Panc1 (cell line): Measurements from ENCODE around the gene YDJC. TPM values are rescaled to one million over a fixed set of nuclear protein-coding genes. Genes with fewer than 3 reads are reported as not detected.

Experiments used
- ATAC-seq: fragments of 200-7000 bp; cut with Tn5 transposase; 2 replicates; pipeline ENCODE4 v1.9.1; 2020; ENCODE audit warnings: mild to moderate bottlenecking, moderate library complexity
- BruUV-seq: library from RNA; stranded (reverse); fragments of 400-500 nt; replicated peaks from 2 replicates; lab custom pipeline; 2021; lab: Mats Ljungman, UMichigan
- CTCF ChIA-PET: fragments of 300-600 bp; sonication (Branson Sonifier 250); formaldehyde crosslinking; loops from one replicate; lab custom pipeline; 2022; ENCODE audit warnings: antibody characterized with exemption; lab: Charles Lee
- POLR2A ChIA-PET: fragments of 300-600 bp; sonication (Branson Sonifier 250); formaldehyde crosslinking; loops from one replicate; lab custom pipeline; 2022; ENCODE audit warnings: antibody characterized with exemption; lab: Charles Lee
- DNase-seq: peaks from one replicate; pipeline ENCODE4 v3.0.0-alpha.2; 2010; ENCODE audit warnings: low read depth, low spot score
- H3K27ac ChIP-seq: 2 replicates; pipeline ENCODE4 v1.5.1; 2011; ENCODE audit warnings: mild to moderate bottlenecking, low read length, inconsistent platforms
- H3K27me3 ChIP-seq: fragments of 200-500 bp; sonication (Bioruptor generic); 2 replicates; pipeline ENCODE4 v1.6.0; 2014; ENCODE audit warnings: low read length, inconsistent platforms; ENCODE audit not compliant: control insufficient read depth, insufficient read depth
- H3K36me3 ChIP-seq: fragments of 200-500 bp; sonication (Bioruptor generic); 2 replicates; pipeline ENCODE4 v1.5.1; 2014; ENCODE audit warnings: inconsistent platforms, mild to moderate bottlenecking, low read length, moderate library complexity; ENCODE audit not compliant: control insufficient read depth, insufficient read depth
- H3K4me1 ChIP-seq: 2 replicates; pipeline ENCODE4 v1.5.1; 2011; ENCODE audit warnings: inconsistent platforms, mild to moderate bottlenecking, low read length, moderate library complexity; ENCODE audit not compliant: control insufficient read depth, insufficient read depth
- H3K4me3 ChIP-seq, 2 experiments: 2 replicates each; pipeline ENCODE4 v1.5.1; 2011 to 2012; ENCODE audit warnings: low read depth in 2 of 2, low read length in 2 of 2, mild to moderate bottlenecking in 2 of 2, inconsistent platforms in 1 of 2, moderate library complexity in 1 of 2
- H3K9me3 ChIP-seq: fragments of 200-500 bp; sonication (Bioruptor generic); 2 replicates; pipeline ENCODE4 v1.5.1; 2014; ENCODE audit warnings: low read depth, mild to moderate bottlenecking, inconsistent platforms, low read length, moderate library complexity; ENCODE audit not compliant: control insufficient read depth, insufficient read depth
- POLR2AphosphoS5 ChIP-seq: IDR thresholded peaks from 2 replicates; pipeline ENCODE4 v1.6.1; 2012; ENCODE audit warnings: mild to moderate bottlenecking, low read depth, low read length, moderate library complexity
- SIN3A ChIP-seq: IDR thresholded peaks from 2 replicates; pipeline ENCODE4 v1.6.1; 2012; ENCODE audit warnings: low read depth, mild to moderate bottlenecking, low read length, moderate library complexity, borderline replicate concordance; ENCODE audit not compliant: insufficient read depth
- TCF7L2 ChIP-seq: IDR thresholded peaks from 2 replicates; pipeline ENCODE4 v1.6.1; 2011; ENCODE audit warnings: mild to moderate bottlenecking, low read depth, low read length, inconsistent platforms
- in situ Hi-C: cut with HindIII; loops from 2 replicates; pipeline ENCODE4 v1.10.0; 2016; ENCODE audit warnings: low sequenced_read_pairs, low pct_unique_long_range_greater_than_20kb
- intact Hi-C: fragments of 100-400 bp; cut with micrococcal nuclease; formaldehyde crosslinking; loops from one replicate; pipeline ENCODE4 v1.10.0; 2022; ENCODE audit not compliant: unreplicated experiment
- total RNA-seq: library from RNA; stranded (reverse); gene quantifications from one replicate; pipeline ENCODE4 v1.2.1, GENCODE V29; 2021; ENCODE audit not compliant: unreplicated experiment
- TF ChIP-seq, protein P1 (sequence below): fragments of 450-650 bp; IDR thresholded peaks from 2 replicates; pipeline ENCODE4 v1.5.1; 2017; ENCODE audit warnings: mild to moderate bottlenecking
- TF ChIP-seq, protein P2 (sequence below), 2 experiments: IDR thresholded peaks; 2 replicates each; pipeline ENCODE4 v1.6.1; 2011 to 2012; ENCODE audit warnings: low read depth in 2 of 2, control low read depth in 1 of 2, low read length in 1 of 2, mild to moderate bottlenecking in 1 of 2, moderate library complexity in 1 of 2; ENCODE audit not compliant: insufficient read depth in 1 of 2

Gene YDJC
- total RNA-seq, 1 experiment from 2014 or later, result 60.6 TPM

DNA sequence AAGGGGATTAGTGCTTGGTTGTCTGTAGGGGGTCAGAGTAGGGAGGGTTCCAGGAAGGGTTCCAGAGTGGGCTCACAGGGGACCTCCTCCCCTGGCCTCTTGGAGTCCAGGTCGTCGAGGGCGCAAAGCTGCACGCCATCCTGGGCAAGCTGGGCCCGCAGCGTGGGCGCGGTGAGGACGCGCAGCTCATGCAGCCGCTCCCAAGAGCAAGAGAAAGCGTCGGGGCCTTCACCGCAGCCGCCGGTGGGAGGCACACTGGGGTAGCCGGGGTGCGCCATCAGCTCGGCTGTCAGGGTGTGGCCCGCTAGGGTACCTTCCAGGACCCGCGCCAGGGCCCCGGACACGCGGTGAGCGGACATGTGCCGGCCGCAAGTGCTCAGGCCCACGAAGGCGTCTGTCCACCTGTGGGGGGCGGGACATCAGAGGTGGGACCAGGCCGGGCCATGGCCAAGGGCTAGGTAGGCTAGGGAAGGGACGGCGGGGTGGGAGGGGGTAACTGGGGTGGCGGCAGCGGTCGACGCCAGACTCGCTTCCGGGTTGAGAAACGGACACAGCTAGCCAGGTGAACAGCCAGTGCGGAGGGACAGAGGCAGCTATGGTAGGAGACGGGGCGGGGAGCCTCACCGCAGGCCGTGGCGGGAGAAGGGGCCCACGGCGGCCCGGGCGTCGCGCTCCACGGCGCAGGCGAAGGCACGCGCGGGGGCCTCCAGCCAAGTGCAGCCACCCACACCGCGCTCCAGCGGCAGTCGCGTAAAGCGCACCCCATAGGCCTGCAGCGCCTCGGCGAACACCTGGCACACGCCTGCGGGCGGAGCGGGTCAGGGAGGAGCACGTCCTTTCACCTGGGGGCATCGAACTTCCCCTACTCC, 1.2 kb downstream of the YDJC start:
- no TSS peak for BruUV-seq
- H3K4me3 ChIP-seq, result peak overlapping the region; percentile 65 to 86
- peaks cover 23% of the 10 kb centered on the region for H3K4me1 ChIP-seq
- ATAC-seq (peak; percentile 14), DNase-seq (no peak)
- peak overlapping the region; percentile 88 for H3K27ac ChIP-seq
- H3K9me3 ChIP-seq, result no peaks in the 10 kb centered on the region
- H3K36me3 ChIP-seq, result no peaks in the 10 kb centered on the region
- CTCF ChIA-PET, result interaction anchor here (0.6 to 1.7 kb wide), 5 partner anchors 11 to 728 kb away, joined by 3 to 12 read pairs (median 4); partner anchors contain the start of gene SDF2L1
- intact Hi-C loops (no loop called here), in situ Hi-C loops (no loop called here)
- POLR2A ChIA-PET, result interaction anchor here (0.6 to 0.7 kb wide), 2 partner anchors 18 to 72 kb away, joined by 3 to 5 read pairs; no protein-coding TSS in a partner anchor
- TF ChIP-seq, protein P1, sequence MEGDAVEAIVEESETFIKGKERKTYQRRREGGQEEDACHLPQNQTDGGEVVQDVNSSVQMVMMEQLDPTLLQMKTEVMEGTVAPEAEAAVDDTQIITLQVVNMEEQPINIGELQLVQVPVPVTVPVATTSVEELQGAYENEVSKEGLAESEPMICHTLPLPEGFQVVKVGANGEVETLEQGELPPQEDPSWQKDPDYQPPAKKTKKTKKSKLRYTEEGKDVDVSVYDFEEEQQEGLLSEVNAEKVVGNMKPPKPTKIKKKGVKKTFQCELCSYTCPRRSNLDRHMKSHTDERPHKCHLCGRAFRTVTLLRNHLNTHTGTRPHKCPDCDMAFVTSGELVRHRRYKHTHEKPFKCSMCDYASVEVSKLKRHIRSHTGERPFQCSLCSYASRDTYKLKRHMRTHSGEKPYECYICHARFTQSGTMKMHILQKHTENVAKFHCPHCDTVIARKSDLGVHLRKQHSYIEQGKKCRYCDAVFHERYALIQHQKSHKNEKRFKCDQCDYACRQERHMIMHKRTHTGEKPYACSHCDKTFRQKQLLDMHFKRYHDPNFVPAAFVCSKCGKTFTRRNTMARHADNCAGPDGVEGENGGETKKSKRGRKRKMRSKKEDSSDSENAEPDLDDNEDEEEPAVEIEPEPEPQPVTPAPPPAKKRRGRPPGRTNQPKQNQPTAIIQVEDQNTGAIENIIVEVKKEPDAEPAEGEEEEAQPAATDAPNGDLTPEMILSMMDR, result no peak
- TF ChIP-seq TCF7L2, result no peak
- TF ChIP-seq, protein P2, sequence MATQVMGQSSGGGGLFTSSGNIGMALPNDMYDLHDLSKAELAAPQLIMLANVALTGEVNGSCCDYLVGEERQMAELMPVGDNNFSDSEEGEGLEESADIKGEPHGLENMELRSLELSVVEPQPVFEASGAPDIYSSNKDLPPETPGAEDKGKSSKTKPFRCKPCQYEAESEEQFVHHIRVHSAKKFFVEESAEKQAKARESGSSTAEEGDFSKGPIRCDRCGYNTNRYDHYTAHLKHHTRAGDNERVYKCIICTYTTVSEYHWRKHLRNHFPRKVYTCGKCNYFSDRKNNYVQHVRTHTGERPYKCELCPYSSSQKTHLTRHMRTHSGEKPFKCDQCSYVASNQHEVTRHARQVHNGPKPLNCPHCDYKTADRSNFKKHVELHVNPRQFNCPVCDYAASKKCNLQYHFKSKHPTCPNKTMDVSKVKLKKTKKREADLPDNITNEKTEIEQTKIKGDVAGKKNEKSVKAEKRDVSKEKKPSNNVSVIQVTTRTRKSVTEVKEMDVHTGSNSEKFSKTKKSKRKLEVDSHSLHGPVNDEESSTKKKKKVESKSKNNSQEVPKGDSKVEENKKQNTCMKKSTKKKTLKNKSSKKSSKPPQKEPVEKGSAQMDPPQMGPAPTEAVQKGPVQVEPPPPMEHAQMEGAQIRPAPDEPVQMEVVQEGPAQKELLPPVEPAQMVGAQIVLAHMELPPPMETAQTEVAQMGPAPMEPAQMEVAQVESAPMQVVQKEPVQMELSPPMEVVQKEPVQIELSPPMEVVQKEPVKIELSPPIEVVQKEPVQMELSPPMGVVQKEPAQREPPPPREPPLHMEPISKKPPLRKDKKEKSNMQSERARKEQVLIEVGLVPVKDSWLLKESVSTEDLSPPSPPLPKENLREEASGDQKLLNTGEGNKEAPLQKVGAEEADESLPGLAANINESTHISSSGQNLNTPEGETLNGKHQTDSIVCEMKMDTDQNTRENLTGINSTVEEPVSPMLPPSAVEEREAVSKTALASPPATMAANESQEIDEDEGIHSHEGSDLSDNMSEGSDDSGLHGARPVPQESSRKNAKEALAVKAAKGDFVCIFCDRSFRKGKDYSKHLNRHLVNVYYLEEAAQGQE (IDR thresholded peaks at IDR 0.05; ENCODE audit: insufficient read depth in 1 of 2, low read depth in 2 of 2, low read length in 1 of 2), result no peak
- no peak for TF ChIP-seq POLR2AphosphoS5
- no peak for TF ChIP-seq SIN3A
- no peaks in the 10 kb centered on the region for H3K27me3 ChIP-seq

DNA sequence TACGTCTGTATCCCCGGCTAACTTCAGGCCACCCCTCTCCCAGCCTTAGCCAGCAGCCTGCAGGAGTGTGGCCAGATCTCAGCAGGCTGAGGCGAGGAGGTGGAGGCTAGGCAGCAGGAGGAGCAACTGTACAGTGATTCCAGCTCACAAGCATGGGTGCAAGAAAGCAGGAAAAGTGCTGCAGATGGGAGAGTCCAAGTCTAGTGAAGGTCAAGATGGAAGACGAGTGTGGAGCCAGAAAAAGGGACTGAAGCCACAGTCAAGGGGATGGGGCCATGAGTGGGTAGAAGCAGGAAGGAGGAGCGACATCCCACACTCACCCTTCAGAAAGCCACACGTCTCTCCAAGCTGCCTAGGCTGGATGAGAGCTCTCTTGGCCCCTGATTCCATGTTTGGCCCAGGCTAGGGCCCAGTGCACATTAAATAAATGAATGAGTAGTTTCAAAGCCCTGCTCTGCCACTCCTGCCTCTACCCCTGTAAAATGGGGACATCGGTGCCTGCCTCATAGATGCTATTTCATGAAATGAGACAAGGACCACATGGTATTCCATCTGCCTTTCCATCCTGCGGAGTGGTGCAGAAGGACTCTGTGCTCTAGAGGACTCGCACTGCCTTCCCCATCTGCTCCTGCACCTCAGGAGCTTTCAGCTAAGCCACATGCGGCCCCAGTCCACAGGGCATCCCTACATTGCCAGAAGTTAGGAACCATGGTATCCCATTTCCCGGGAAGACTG, 2.9 kb downstream of the YDJC start:
- H3K4me1 ChIP-seq, result peaks cover 39% of the 10 kb centered on the region
- H3K36me3 ChIP-seq, result no peaks in the 10 kb centered on the region; the same call in 1 of the 2 replicates
- BruUV-seq, result no TSS peak
- no peak overlapping the region for H3K27ac ChIP-seq
- ATAC-seq (no peak), DNase-seq (no peak)
- TF ChIP-seq SIN3A (no peak), TCF7L2 (no peak), POLR2AphosphoS5 (no peak; the same call in 1 of the 2 replicates)
- TF ChIP-seq, protein P1, result no peak
- TF ChIP-seq, protein P2 (IDR thresholded peaks at IDR 0.05; ENCODE audit: insufficient read depth in 1 of 2, low read depth in 2 of 2, low read length in 1 of 2), result no peak
- POLR2A ChIA-PET, result interaction anchor here (0.6 kb wide), 2 partner anchors 55 to 61 kb away, joined by 8 read pairs; no protein-coding TSS in a partner anchor
- no peak overlapping the region for H3K4me3 ChIP-seq
- in situ Hi-C loops, result no loop called here
- no peaks in the 10 kb centered on the region for H3K9me3 ChIP-seq
- CTCF ChIA-PET, result no interaction called here
- intact Hi-C loops, result no loop called here
- no peaks in the 10 kb centered on the region for H3K27me3 ChIP-seq
